WTC11 (cell line): ENCODE measurements around the gene SFTPD. TPM values are rescaled to one million over a fixed set of nuclear protein-coding genes. Genes with fewer than 3 reads are reported as not detected.

ENCODE experiments used
- ATAC-seq: fragments of 200-7000 bp; cut with Tn5 transposase; 2 replicates; pipeline ENCODE4 v1.10.0; 2021; ENCODE audit warnings: mild to moderate bottlenecking, moderate library complexity
- CTCF ChIA-PET: fragments of 300-600 bp; sonication (Branson Sonifier 250); formaldehyde crosslinking; loops from one replicate; lab custom pipeline; 2021; ENCODE audit warnings: antibody characterized with exemption; lab: Charles Lee
- POLR2A ChIA-PET: fragments of 350-600 bp; sonication (Branson Sonifier 250); formaldehyde crosslinking; loops from one replicate; lab custom pipeline; 2021; ENCODE audit warnings: antibody characterized with exemption; lab: Charles Lee
- DNase-seq: peaks from one replicate; pipeline ENCODE4 v3.0.0; 2021; ENCODE audit warnings: low spot score
- H3K27ac Mint-ChIP-seq: 2 replicates; pipeline ENCODE4 v1.8.0; 2021; ENCODE audit warnings: mixed read lengths
- H3K27me3 Mint-ChIP-seq: 2 replicates; pipeline ENCODE4 v1.8.0; 2021; ENCODE audit warnings: low read depth, mild to moderate bottlenecking, moderate library complexity, mixed read lengths
- H3K36me3 Mint-ChIP-seq: 2 replicates; pipeline ENCODE4 v1.8.0; 2021; ENCODE audit warnings: mixed read lengths
- H3K4me1 Mint-ChIP-seq: 2 replicates; pipeline ENCODE4 v1.8.0; 2022; ENCODE audit warnings: mixed read lengths
- H3K4me3 Mint-ChIP-seq: 2 replicates; pipeline ENCODE4 v1.8.0; 2021; ENCODE audit warnings: mild to moderate bottlenecking, moderate library complexity, mixed read lengths
- H3K9me3 Mint-ChIP-seq: 2 replicates; pipeline ENCODE4 v1.8.0; 2021; ENCODE audit warnings: mixed read lengths
- ATF1 ChIP-seq: sonication (generic); formaldehyde crosslinking; IDR thresholded peaks from 2 replicates; pipeline ENCODE4 v1.8.1; 2023; ENCODE audit warnings: mild to moderate bottlenecking, moderate library complexity, missing genetic modification reagents
- CREM ChIP-seq: sonication (generic); formaldehyde crosslinking; IDR thresholded peaks from 2 replicates; pipeline ENCODE4 v1.8.1; 2022; ENCODE audit warnings: mild to moderate bottlenecking, missing genetic modification reagents, moderate library complexity
- EMX1 ChIP-seq: fragments of 250-450 bp; sonication (Bioruptor Pico); IDR thresholded peaks from 2 replicates; pipeline ENCODE4 v1.8.0; 2021; ENCODE audit warnings: mild to moderate bottlenecking
- NFYB ChIP-seq: sonication (generic); formaldehyde crosslinking; conservative IDR thresholded peaks from 2 replicates; pipeline ENCODE4 v1.8.0; 2022; ENCODE audit warnings: low read depth, missing genetic modification reagents
- PRRX2 ChIP-seq: fragments of 250-450 bp; sonication (Bioruptor Pico); IDR thresholded peaks from 2 replicates; pipeline ENCODE4 v1.8.0; 2021; ENCODE audit warnings: mild to moderate bottlenecking
- SOX15 ChIP-seq: fragments of 250-450 bp; sonication (Bioruptor Pico); IDR thresholded peaks from 2 replicates; pipeline ENCODE4 v1.9.0; 2021; ENCODE audit warnings: mild to moderate bottlenecking
- ZNF138 ChIP-seq: sonication (generic); formaldehyde crosslinking; conservative IDR thresholded peaks from 2 replicates; pipeline ENCODE4 v1.8.1; 2022; ENCODE audit warnings: mild to moderate bottlenecking, moderate library complexity, missing genetic modification reagents
- ZNF263 ChIP-seq: sonication (generic); formaldehyde crosslinking; IDR thresholded peaks from 2 replicates; pipeline ENCODE4 v1.8.1; 2022; ENCODE audit warnings: low read depth, mild to moderate bottlenecking, moderate library complexity, missing genetic modification reagents
- total RNA-seq: library from RNA; stranded (reverse); gene quantifications from 3 replicates; pipeline ENCODE4 v1.2.3, GENCODE V29; 2021
- TF ChIP-seq, protein P1 (sequence below): sonication (generic); formaldehyde crosslinking; IDR thresholded peaks from 2 replicates; pipeline ENCODE4 v1.8.1; 2023; ENCODE audit warnings: mild to moderate bottlenecking, missing genetic modification reagents, borderline replicate concordance
- TF ChIP-seq, protein P2 (sequence below): sonication (generic); formaldehyde crosslinking; IDR thresholded peaks from 2 replicates; pipeline ENCODE4 v1.8.0; 2023; ENCODE audit warnings: mild to moderate bottlenecking, missing genetic modification reagents
- TF ChIP-seq, protein P3 (sequence below): sonication (generic); formaldehyde crosslinking; conservative IDR thresholded peaks from 2 replicates; pipeline ENCODE4 v1.8.1; 2022; ENCODE audit warnings: mild to moderate bottlenecking, missing genetic modification reagents
- TF ChIP-seq, protein P4 (sequence below): sonication (generic); formaldehyde crosslinking; IDR thresholded peaks from 2 replicates; pipeline ENCODE4 v1.8.1; 2022; ENCODE audit warnings: missing genetic modification reagents, borderline replicate concordance
- TF ChIP-seq, protein P5 (sequence below): sonication (generic); formaldehyde crosslinking; IDR thresholded peaks from 2 replicates; pipeline ENCODE4 v1.8.0; 2022; ENCODE audit warnings: mild to moderate bottlenecking, missing genetic modification reagents
- TF ChIP-seq, protein P6 (sequence below): fragments of 200-600 bp; IDR thresholded peaks from 2 replicates; pipeline ENCODE4 v1.8.0; 2022; ENCODE audit warnings: antibody characterized with exemption
- TF ChIP-seq, protein P7 (sequence below): sonication (generic); formaldehyde crosslinking; IDR thresholded peaks from 2 replicates; pipeline ENCODE4 v1.8.0; 2023; ENCODE audit warnings: missing genetic modification reagents, mild to moderate bottlenecking, borderline replicate concordance
- TF ChIP-seq, protein P8 (sequence below): fragments of 250-450 bp; sonication (Bioruptor Pico); IDR thresholded peaks from 2 replicates; pipeline ENCODE4 v1.8.0; 2021; ENCODE audit warnings: mild to moderate bottlenecking
- TF ChIP-seq, protein P9 (sequence below): sonication (generic); formaldehyde crosslinking; IDR thresholded peaks from 2 replicates; pipeline ENCODE4 v1.8.0; 2023; ENCODE audit warnings: missing genetic modification reagents
- TF ChIP-seq, protein P10 (sequence below): fragments of 250-450 bp; sonication (Bioruptor Pico); IDR thresholded peaks from 2 replicates; pipeline ENCODE4 v1.9.0; 2021; ENCODE audit warnings: moderate library complexity, mild to moderate bottlenecking, inconsistent platforms, borderline replicate concordance

Gene SFTPD
- total RNA-seq, 1 experiment from 2014 or later = 0.66 TPM

DNA sequence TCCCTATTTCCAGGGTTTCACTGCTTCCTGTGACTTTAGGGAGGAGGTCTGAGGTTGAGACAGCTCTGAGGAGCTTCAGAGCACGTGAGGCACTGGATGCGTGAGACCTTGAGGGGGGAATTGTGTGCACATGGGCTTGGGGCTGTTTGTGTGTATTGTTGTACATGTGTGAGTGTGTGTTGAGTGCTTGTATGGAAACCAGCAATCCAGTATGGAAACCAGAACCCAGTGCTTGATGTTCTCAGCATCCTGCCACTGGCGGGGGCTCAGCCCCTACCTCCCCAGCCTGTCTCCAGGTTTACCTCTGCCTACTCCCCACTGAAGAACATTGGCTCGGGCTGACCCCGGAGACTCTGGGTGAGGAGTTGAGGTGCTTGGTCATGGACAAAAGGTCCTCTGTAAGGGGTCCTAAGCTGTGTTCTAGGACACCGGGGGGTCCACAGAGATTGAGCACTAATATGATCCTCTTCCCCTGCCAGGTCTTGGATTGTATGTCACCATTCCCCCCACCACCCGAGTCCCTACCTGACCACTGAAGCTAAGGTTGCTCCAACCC is 20.8 kb downstream of the SFTPD start:
- peaks cover 11% of the 10 kb centered on the region for H3K36me3 Mint-ChIP-seq
- ATAC-seq (no peak), DNase-seq (no peak)
- H3K4me3 Mint-ChIP-seq = no peak overlapping the region
- CTCF ChIA-PET = no interaction called here
- H3K27ac Mint-ChIP-seq = no peak overlapping the region
- POLR2A ChIA-PET = no interaction called here
- H3K27me3 Mint-ChIP-seq = peaks cover 21% of the 10 kb centered on the region
- TF ChIP-seq PRRX2 (no peak), EMX1 (CRISPR knock-in tag) (no peak), ATF1 (CRISPR knock-in tag) (no peak), NFYB (CRISPR knock-in tag) (no peak), CREM (no peak), ZNF138 (CRISPR knock-in tag) (no peak), ZNF263 (CRISPR knock-in tag) (no peak), SOX15 (CRISPR knock-in tag) (no peak)
- TF ChIP-seq, protein P1, sequence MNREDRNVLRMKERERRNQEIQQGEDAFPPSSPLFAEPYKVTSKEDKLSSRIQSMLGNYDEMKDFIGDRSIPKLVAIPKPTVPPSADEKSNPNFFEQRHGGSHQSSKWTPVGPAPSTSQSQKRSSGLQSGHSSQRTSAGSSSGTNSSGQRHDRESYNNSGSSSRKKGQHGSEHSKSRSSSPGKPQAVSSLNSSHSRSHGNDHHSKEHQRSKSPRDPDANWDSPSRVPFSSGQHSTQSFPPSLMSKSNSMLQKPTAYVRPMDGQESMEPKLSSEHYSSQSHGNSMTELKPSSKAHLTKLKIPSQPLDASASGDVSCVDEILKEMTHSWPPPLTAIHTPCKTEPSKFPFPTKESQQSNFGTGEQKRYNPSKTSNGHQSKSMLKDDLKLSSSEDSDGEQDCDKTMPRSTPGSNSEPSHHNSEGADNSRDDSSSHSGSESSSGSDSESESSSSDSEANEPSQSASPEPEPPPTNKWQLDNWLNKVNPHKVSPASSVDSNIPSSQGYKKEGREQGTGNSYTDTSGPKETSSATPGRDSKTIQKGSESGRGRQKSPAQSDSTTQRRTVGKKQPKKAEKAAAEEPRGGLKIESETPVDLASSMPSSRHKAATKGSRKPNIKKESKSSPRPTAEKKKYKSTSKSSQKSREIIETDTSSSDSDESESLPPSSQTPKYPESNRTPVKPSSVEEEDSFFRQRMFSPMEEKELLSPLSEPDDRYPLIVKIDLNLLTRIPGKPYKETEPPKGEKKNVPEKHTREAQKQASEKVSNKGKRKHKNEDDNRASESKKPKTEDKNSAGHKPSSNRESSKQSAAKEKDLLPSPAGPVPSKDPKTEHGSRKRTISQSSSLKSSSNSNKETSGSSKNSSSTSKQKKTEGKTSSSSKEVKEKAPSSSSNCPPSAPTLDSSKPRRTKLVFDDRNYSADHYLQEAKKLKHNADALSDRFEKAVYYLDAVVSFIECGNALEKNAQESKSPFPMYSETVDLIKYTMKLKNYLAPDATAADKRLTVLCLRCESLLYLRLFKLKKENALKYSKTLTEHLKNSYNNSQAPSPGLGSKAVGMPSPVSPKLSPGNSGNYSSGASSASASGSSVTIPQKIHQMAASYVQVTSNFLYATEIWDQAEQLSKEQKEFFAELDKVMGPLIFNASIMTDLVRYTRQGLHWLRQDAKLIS = no peak
- TF ChIP-seq, protein P2, sequence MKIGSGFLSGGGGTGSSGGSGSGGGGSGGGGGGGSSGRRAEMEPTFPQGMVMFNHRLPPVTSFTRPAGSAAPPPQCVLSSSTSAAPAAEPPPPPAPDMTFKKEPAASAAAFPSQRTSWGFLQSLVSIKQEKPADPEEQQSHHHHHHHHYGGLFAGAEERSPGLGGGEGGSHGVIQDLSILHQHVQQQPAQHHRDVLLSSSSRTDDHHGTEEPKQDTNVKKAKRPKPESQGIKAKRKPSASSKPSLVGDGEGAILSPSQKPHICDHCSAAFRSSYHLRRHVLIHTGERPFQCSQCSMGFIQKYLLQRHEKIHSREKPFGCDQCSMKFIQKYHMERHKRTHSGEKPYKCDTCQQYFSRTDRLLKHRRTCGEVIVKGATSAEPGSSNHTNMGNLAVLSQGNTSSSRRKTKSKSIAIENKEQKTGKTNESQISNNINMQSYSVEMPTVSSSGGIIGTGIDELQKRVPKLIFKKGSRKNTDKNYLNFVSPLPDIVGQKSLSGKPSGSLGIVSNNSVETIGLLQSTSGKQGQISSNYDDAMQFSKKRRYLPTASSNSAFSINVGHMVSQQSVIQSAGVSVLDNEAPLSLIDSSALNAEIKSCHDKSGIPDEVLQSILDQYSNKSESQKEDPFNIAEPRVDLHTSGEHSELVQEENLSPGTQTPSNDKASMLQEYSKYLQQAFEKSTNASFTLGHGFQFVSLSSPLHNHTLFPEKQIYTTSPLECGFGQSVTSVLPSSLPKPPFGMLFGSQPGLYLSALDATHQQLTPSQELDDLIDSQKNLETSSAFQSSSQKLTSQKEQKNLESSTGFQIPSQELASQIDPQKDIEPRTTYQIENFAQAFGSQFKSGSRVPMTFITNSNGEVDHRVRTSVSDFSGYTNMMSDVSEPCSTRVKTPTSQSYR (CRISPR knock-in tag) = no peak
- TF ChIP-seq, protein P3, sequence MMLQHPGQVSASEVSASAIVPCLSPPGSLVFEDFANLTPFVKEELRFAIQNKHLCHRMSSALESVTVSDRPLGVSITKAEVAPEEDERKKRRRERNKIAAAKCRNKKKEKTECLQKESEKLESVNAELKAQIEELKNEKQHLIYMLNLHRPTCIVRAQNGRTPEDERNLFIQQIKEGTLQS (CRISPR knock-in tag) = no peak
- TF ChIP-seq, protein P4, sequence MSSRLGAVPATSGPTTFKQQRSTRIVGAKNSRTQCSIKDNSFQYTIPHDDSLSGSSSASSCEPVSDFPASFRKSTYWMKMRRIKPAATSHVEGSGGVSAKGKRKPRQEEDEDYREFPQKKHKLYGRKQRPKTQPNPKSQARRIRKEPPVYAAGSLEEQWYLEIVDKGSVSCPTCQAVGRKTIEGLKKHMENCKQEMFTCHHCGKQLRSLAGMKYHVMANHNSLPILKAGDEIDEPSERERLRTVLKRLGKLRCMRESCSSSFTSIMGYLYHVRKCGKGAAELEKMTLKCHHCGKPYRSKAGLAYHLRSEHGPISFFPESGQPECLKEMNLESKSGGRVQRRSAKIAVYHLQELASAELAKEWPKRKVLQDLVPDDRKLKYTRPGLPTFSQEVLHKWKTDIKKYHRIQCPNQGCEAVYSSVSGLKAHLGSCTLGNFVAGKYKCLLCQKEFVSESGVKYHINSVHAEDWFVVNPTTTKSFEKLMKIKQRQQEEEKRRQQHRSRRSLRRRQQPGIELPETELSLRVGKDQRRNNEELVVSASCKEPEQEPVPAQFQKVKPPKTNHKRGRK (CRISPR knock-in tag) = no peak
- TF ChIP-seq, protein P5, sequence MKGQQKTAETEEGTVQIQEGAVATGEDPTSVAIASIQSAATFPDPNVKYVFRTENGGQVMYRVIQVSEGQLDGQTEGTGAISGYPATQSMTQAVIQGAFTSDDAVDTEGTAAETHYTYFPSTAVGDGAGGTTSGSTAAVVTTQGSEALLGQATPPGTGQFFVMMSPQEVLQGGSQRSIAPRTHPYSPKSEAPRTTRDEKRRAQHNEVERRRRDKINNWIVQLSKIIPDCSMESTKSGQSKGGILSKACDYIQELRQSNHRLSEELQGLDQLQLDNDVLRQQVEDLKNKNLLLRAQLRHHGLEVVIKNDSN = no peak
- TF ChIP-seq, protein P6, sequence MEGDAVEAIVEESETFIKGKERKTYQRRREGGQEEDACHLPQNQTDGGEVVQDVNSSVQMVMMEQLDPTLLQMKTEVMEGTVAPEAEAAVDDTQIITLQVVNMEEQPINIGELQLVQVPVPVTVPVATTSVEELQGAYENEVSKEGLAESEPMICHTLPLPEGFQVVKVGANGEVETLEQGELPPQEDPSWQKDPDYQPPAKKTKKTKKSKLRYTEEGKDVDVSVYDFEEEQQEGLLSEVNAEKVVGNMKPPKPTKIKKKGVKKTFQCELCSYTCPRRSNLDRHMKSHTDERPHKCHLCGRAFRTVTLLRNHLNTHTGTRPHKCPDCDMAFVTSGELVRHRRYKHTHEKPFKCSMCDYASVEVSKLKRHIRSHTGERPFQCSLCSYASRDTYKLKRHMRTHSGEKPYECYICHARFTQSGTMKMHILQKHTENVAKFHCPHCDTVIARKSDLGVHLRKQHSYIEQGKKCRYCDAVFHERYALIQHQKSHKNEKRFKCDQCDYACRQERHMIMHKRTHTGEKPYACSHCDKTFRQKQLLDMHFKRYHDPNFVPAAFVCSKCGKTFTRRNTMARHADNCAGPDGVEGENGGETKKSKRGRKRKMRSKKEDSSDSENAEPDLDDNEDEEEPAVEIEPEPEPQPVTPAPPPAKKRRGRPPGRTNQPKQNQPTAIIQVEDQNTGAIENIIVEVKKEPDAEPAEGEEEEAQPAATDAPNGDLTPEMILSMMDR = no peak
- TF ChIP-seq, protein P7, sequence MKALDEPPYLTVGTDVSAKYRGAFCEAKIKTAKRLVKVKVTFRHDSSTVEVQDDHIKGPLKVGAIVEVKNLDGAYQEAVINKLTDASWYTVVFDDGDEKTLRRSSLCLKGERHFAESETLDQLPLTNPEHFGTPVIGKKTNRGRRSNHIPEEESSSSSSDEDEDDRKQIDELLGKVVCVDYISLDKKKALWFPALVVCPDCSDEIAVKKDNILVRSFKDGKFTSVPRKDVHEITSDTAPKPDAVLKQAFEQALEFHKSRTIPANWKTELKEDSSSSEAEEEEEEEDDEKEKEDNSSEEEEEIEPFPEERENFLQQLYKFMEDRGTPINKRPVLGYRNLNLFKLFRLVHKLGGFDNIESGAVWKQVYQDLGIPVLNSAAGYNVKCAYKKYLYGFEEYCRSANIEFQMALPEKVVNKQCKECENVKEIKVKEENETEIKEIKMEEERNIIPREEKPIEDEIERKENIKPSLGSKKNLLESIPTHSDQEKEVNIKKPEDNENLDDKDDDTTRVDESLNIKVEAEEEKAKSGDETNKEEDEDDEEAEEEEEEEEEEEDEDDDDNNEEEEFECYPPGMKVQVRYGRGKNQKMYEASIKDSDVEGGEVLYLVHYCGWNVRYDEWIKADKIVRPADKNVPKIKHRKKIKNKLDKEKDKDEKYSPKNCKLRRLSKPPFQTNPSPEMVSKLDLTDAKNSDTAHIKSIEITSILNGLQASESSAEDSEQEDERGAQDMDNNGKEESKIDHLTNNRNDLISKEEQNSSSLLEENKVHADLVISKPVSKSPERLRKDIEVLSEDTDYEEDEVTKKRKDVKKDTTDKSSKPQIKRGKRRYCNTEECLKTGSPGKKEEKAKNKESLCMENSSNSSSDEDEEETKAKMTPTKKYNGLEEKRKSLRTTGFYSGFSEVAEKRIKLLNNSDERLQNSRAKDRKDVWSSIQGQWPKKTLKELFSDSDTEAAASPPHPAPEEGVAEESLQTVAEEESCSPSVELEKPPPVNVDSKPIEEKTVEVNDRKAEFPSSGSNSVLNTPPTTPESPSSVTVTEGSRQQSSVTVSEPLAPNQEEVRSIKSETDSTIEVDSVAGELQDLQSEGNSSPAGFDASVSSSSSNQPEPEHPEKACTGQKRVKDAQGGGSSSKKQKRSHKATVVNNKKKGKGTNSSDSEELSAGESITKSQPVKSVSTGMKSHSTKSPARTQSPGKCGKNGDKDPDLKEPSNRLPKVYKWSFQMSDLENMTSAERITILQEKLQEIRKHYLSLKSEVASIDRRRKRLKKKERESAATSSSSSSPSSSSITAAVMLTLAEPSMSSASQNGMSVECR (CRISPR knock-in tag) = no peak
- TF ChIP-seq, protein P8, sequence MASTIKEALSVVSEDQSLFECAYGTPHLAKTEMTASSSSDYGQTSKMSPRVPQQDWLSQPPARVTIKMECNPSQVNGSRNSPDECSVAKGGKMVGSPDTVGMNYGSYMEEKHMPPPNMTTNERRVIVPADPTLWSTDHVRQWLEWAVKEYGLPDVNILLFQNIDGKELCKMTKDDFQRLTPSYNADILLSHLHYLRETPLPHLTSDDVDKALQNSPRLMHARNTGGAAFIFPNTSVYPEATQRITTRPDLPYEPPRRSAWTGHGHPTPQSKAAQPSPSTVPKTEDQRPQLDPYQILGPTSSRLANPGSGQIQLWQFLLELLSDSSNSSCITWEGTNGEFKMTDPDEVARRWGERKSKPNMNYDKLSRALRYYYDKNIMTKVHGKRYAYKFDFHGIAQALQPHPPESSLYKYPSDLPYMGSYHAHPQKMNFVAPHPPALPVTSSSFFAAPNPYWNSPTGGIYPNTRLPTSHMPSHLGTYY (CRISPR knock-in tag) = no peak
- TF ChIP-seq, protein P9, sequence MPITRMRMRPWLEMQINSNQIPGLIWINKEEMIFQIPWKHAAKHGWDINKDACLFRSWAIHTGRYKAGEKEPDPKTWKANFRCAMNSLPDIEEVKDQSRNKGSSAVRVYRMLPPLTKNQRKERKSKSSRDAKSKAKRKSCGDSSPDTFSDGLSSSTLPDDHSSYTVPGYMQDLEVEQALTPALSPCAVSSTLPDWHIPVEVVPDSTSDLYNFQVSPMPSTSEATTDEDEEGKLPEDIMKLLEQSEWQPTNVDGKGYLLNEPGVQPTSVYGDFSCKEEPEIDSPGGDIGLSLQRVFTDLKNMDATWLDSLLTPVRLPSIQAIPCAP (CRISPR knock-in tag) = no peak
- TF ChIP-seq, protein P10, sequence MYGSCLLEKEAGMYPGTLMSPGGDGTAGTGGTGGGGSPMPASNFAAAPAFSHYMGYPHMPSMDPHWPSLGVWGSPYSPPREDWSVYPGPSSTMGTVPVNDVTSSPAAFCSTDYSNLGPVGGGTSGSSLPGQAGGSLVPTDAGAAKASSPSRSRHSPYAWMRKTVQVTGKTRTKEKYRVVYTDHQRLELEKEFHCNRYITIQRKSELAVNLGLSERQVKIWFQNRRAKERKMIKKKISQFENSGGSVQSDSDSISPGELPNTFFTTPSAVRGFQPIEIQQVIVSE = no peak
- H3K9me3 Mint-ChIP-seq = peaks cover 14% of the 10 kb centered on the region
- H3K4me1 Mint-ChIP-seq = peaks cover 8% of the 10 kb centered on the region; the same call in 1 of the 2 replicates
